HEK293 (cell line): ENCODE data around the gene HOXC11.

Experiments used
- MEIS1 ChIP-seq: sonication (generic); formaldehyde crosslinking; IDR thresholded peaks from 2 replicates; pipeline ENCODE4 v1.8.1; 2022; ENCODE audit warnings: missing genetic modification reagents, mild to moderate bottlenecking, borderline replicate concordance
- ZNF133 ChIP-seq: fragments of 450-650 bp; formaldehyde crosslinking; IDR thresholded peaks from 2 replicates; pipeline ENCODE4 v1.5.1; 2016; ENCODE audit warnings: missing biosample characterization, missing genetic modification characterization
- ZNF768 ChIP-seq: fragments of 450-650 bp; formaldehyde crosslinking; IDR thresholded peaks from 2 replicates; pipeline ENCODE4 v1.5.1; 2018; ENCODE audit warnings: missing biosample characterization, mild to moderate bottlenecking, missing genetic modification characterization
- TF ChIP-seq, protein P1 (sequence below): fragments of 450-650 bp; formaldehyde crosslinking; IDR thresholded peaks from 2 replicates; pipeline ENCODE4 v1.5.1; 2016; ENCODE audit warnings: missing biosample characterization, missing genetic modification characterization

DNA sequence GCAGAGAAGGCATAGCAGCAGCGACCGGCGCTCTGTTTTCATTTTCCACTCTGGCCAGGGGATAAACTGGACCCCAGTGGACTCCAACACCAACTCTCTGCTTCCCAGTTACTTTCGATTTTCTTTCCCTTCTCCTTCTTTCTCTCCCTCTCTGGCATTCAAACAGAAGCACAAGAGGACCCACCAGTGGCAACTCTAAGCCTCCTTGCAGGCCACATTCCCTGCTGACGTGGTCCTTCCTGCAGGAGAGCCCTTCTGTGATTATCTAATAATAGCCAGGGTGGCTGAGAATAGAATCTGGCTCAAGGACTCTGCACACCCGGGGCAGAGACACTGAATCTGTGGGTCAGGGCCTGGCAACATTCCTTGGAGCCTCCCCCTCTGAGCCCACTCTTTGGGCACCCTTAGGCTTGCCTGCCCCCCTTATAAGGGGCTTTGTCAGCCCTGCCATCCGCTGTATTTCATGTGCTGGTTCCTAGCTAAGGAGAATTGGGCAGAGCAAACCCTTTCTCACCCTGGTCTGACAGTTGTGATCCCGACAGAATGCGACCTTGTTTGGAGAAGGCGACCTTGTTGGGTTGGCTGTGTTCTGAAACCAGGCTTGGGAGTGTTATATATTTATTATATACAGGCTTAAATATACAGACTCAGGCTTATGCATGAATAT is 47.1 kb downstream of the HOXC11 start:
- TF ChIP-seq, protein P1, sequence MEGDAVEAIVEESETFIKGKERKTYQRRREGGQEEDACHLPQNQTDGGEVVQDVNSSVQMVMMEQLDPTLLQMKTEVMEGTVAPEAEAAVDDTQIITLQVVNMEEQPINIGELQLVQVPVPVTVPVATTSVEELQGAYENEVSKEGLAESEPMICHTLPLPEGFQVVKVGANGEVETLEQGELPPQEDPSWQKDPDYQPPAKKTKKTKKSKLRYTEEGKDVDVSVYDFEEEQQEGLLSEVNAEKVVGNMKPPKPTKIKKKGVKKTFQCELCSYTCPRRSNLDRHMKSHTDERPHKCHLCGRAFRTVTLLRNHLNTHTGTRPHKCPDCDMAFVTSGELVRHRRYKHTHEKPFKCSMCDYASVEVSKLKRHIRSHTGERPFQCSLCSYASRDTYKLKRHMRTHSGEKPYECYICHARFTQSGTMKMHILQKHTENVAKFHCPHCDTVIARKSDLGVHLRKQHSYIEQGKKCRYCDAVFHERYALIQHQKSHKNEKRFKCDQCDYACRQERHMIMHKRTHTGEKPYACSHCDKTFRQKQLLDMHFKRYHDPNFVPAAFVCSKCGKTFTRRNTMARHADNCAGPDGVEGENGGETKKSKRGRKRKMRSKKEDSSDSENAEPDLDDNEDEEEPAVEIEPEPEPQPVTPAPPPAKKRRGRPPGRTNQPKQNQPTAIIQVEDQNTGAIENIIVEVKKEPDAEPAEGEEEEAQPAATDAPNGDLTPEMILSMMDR = no peak
- TF ChIP-seq ZNF133 (tag by site-specific recombination) = no peak
- no peak for TF ChIP-seq ZNF768 (tag by site-specific recombination)
- TF ChIP-seq MEIS1 (CRISPR knock-in tag) = no peak
